Ecto neural progenitor cell (in vitro differentiated cells): Measurements from ENCODE around the gene UBE2J2.

Source experiments
- DNase-seq: peaks from one replicate; pipeline ENCODE4 v3.0.0-alpha.2; 2018; ENCODE audit warnings: low spot score

The UBE2J2 gene

DNA sequence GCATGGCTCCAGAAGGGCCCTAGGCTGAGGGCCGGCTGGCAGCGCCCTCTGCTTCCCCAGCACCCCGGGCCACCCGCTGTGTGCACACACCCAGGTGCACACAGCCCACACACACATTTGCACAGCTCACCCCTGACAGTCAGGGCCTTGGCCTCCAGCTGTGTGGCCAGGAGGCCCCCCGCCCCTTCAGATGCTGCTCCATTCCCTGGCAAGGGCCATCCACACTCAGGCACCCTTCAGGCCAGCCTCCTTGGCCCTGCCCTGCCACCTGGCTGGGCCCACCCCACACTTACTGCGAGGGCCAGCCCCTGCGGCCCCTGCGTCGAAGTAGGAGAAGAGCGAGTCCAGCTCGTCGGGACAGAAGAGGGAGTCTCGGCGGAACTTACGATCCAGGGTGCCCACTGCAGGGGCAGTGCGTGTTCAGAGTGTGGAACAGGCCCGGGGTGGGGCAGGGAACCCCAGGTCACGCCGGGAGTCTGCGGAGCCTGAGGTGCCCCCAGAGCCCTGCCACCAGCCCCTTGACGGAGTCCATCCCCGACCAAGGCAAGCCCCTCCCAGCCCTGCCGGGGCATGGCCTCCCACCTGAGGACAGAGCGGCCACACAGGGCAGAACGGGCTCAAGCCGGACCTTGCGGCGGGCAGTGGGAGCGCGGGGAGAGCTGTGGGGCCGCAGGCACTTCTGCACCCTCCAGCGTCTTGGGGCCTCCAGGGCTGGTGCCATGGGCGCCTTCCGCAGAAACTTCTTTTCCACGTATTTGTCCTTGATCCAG, 21.7 kb upstream of the UBE2J2 start:
- DNase-seq, result no peak

GRCh38 chr1:1294250-1294890, 20.7 kb upstream of the UBE2J2 start:
- no peak for DNase-seq

DNA sequence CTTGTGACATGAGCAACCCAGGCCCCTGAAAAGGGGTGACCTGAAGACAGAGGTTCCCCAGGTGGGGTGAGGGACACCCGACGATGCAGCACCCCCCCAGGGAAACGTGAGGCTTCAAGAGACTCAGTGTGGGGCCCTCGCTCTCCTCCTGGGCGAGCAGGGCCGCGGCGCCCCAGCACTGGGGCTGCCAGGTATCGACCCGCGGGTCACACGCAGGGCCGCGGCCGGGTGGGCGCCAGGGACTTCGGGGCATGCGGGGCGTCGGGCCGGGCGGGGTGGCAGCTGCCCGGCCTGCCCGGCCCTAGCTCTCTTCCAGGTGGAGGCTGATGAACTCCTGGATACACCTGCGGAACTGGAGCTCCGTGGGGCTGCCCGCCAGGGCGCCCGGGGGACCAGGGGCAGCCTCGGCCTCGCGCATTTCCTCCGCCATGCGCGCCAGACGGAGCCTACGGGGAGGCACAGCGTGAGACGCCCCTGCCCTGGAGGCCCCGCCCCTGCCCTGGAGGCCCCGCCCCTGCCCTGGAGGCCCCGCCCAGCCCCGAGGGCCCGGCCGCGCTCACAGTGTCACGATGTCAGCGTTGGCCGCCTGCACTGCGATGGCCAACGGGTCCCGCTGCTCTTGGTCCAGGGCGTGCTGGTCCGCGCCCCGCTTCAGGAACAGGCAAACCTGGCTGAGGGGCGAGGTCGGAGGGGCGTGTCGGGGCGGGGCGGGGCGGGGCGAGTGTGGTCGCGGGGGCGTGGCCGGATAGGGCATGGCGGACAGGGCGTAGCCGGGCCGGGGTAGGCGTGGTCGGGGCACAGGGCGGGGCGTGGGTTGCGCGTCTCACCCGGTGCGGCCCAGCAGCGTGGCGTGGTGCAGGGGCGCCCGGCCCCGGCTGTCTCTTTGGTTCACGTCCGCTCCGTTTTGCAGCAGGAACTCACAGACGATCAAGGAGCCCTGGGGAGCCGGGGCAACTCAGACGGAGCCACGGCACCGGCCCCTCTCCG, 19.9 kb upstream of the UBE2J2 start:
- peak; percentile 80 for DNase-seq

GRCh38 chr1:1292851-1293250, 19.2 kb upstream of the UBE2J2 start:
- no peak for DNase-seq

DNA sequence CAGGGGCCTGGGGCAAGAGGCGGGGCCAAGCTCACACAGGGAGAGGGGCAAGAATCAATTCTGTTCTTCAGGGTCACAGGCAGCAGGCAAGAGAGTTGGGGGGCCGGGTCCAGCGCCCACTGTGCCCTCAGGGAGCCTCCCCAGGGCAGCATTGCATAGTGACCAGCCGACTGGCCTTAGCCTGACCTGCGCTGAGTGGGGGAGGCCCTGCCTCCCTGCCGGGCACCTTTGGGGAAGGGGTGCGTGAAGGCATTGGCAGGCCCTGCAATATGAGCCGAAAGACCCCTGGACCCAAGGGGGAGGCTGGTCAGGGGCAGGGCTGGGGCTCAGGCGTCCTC, 18.8 kb upstream of the UBE2J2 start:
- no peak for DNase-seq

- DNase-seq, result peak; percentile 80
Measured at GRCh38 chr1:1291548-1292441, 18.1 kb upstream of the UBE2J2 start.

- no peak for DNase-seq
Measured at GRCh38 chr1:1291023-1291528, 17.4 kb upstream of the UBE2J2 start.

DNA sequence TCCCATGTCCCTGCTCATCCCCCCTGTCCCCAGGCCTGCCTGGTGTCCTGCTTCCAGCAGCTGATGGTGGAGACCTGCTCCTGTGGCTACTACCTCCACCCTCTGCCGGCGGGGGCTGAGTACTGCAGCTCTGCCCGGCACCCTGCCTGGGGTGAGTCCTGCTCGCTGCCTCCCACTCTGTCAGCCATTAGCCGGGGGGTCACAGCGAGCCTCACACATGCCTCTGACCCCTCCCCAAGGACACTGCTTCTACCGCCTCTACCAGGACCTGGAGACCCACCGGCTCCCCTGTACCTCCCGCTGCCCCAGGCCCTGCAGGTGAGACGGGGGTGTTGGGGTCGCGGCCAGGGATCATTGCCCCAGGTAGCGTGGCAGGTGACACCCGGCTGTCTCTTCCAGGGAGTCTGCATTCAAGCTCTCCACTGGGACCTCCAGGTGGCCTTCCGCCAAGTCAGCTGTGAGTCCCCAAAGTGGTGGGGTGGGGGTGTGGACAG, 16.6 kb upstream of the UBE2J2 start:
- DNase-seq, result peak; percentile 82

DNA sequence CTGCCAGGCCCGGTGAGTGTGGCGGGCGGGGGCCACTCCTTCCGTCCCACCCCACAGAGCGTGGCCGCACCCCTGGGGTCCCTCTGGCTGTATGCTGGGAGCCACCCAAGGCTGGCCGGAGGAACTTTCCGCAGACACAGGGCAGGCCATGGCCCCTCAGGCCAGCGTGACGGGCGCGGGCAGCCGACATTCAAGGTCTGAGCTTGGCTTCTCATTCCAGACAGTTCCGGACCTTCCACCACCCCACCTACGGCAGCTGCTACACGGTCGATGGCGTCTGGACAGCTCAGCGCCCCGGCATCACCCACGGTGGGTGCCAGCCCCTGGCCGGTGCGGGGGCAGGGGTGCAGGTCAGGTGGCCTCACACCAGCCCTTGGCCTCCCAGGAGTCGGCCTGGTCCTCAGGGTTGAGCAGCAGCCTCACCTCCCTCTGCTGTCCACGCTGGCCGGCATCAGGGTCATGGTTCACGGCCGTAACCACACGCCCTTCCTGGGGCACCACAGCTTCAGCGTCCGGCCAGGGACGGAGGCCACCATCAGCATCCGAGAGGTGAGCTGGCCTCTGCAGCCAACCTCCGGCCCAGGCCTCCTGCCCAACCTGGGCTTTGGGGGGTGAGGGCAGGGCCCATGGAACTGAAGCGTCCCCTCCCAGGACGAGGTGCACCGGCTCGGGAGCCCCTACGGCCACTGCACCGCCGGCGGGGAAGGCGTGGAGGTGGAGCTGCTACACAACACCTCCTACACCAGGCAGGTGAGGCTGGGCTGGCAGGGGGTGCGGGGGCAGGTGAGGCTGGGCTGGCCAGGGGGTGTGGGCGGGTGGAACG, 13.8 kb upstream of the UBE2J2 start:
- no peak for DNase-seq

- no peak for DNase-seq
Measured at GRCh38 chr1:1286313-1287261, 12.9 kb upstream of the UBE2J2 start.

DNA sequence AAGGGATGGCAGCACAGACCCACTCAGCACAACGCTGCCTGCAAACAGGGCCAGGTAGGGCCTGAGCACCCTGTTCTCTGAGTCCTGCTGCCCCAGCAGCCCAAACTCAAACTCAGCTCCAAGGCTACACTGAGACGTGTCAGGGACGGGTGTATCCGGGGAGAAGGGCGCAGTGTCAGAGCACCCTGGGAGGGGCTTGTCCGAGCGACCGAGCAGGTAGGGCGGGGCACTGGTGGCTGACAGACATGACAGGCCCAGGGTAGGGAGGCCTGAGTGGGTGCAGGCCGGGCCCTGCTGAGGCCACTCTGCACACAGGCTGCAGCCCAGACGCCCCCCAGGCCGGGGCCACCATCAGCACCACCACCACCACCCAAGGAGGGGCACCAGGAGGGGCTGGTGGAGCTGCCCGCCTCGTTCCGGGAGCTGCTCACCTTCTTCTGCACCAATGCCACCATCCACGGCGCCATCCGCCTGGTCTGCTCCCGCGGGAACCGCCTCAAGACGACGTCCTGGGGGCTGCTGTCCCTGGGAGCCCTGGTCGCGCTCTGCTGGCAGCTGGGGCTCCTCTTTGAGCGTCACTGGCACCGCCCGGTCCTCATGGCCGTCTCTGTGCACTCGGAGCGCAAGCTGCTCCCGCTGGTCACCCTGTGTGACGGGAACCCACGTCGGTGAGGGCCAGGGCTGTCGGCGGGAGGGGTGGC, 12.1 kb upstream of the UBE2J2 start:
- no peak for DNase-seq

- DNase-seq, result peak; percentile 57
Measured at GRCh38 chr1:1285102-1285571, 11.5 kb upstream of the UBE2J2 start.

DNA sequence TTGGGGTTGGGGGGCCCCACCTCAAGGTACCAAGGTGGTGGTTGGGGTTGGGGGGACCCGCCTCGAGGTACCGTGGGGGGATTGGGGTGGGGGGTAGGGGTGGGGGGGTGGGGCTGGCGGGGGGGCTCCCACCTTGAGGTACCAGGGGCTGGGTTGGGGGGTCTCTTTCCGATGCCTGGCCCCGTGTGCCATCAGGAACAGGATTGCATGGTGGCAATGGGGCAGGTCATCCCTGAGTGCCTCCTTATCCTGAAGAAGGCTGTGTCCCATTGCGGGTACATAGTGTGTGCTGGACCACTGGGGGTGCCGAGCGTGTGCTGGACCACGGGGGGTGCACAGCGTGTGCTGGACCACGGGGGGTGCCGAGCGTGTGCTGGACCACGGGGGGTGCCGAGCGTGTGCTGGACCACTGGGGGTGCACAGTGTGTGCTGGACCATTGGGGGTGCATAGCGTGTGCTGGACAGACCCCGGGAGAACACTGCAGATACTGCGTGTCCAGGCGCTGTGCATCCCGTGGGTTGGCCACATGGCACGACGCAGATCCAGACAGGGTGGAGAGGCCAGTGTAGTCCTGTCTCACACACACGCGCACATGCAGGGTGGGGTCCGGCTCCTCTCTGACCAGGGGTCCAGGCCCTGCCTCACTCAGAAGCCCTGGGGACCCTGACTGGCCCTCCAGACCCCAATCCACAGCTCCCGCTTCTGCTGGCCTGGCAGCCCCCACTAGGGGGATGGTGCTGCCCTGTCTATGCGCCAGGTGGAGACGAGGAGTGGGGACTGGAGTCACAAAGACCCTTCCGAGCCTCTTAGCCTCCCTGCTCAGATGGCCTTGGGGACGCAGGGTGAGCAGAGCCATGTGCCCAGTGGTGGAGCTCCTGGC, 10.8 kb upstream of the UBE2J2 start:
- no peak for DNase-seq

DNA sequence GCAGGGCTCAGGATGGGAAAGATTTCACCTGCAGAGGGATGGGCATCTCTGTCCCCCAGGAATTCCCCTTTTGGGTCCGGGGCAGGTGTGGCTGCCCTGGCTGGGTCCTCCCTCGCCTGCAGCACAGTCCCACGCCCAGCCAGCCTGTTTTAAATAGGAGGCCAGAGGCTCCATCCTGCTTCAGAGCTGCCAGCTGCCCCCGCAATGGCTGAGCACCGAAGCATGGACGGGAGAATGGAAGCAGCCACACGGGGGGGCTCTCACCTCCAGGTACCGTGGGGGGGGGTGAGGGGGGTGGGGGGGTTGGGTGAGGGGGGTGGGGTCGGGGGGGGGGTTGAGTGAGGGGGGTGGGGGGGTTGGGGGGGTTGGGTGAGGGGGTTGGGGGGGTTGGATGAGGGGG, 10.2 kb upstream of the UBE2J2 start:
- peak; percentile 57 for DNase-seq

DNA sequence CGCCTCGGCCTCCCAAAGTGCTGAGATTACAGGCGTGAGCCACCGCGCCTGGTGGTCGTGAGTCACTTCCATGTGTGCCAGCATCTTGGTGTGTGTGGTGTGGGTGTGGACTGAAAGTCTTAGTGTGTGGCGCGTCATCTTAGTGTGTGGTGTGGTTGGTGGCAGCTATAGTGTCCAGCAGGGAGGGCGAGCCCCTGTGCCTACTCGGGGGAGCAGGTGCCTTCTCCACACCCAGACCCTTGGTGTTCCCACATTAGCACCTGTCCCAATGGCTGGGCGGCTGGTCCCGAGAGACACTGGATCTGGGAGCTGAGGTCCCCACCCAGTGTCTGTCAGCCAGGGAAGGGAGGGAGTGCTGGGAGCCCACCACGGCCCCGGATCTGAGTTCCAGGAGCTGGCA, 9.3 kb upstream of the UBE2J2 start:
- DNase-seq, result no peak

DNA sequence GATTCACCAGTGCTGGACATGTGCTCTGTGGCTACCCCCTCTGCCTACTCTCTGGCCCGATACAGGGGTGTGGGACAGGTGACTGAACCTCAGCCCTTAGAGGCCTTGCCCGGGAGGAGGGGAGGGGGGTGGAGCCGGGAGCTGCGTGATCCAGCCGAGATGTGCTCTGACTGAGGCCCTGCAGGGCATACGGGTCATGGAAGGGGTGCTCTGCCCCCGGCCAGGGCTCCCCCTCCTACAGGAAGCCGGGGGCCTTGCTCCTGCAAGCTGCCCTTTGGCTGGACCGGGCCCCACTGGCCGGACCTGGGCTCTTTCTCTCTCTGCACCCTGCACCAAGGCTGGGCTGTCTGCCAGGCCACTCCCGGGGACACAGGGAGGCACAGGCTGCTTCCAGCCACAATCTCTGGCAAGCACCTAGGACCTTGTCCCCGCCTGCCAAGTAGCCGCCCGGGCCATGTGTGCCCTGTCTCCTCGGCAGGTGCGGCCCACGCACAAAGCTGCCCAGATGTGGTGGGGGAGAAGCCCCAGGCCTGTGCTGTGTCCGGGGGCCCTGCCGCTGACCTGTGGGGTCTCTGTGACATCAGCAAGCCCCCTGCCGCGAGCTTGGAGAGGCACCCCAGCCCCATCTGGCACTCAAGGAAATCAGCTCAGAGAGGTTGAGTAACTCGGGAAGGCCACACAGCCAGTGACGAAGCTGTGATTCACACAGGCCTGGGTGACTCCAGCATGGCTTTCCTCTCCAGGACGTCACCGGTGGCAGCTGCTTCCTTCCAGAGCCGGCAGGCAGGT, 8.1 kb upstream of the UBE2J2 start:
- DNase-seq, result no peak
